Measurements from ENCODE around the gene IRF5.

IRF5 gene

GRCh38 chr7:128931965-128932861 lies 5.5 kb upstream of the IRF5 start (continued):
- no peak for TF ChIP-seq ZNF24 (tag by site-specific recombination; IDR thresholded peaks at IDR 0.05)

DNA sequence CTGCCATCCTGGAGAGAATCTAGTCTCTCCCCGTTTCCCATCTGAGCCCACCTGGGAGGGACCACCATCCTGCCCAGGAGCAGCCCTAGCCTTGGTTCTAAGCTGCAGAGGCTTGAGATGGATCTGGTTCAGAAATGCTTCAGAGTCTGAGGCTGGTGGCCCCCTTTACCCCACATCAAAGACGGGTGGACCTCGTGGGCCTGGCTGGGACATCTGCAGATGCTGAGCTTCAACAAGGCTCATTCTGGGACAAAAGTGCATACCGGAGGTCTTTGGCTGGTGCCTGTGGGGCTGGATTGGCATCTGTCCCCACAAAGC lies 4.9 kb upstream of the IRF5 start:
- Histone ChIP-seq H3K9me3 (ENCODE audit: control insufficient read depth, insufficient read depth, low read depth, low read length) (no peaks in the 10 kb centered on the region), H3K36me3 (ENCODE audit: control insufficient read depth in 2 of 2, insufficient read depth in 1 of 2, low read length in 2 of 2) (no peaks in the 10 kb centered on the region), H3K4me3 (ENCODE audit: low read depth, low read length) (no peak overlapping the region), H3K27ac (ENCODE audit: extremely low read depth, low read depth, low read length) (no peak overlapping the region), H3K4me1 (ENCODE audit: control insufficient read depth, insufficient read depth, low read length) (no peaks in the 10 kb centered on the region)
- TF ChIP-seq ZNF610 (tag by site-specific recombination; IDR thresholded peaks at IDR 0.05; ENCODE audit: borderline replicate concordance) (no peak), SCRT1 (tag by site-specific recombination; IDR thresholded peaks at IDR 0.05; ENCODE audit: borderline replicate concordance) (no peak), ZNF335 (tag by site-specific recombination; conservative IDR thresholded peaks at IDR 0.05) (no peak), ZNF16 (tag by site-specific recombination; IDR thresholded peaks at IDR 0.05; ENCODE audit: low read depth) (no peak), GLI4 (tag by site-specific recombination; IDR thresholded peaks at IDR 0.05) (no peak), ZNF169 (tag by site-specific recombination; IDR thresholded peaks at IDR 0.05) (no peak), ZNF561 (tag by site-specific recombination; IDR thresholded peaks at IDR 0.05; ENCODE audit: borderline replicate concordance) (no peak), SALL2 (tag by site-specific recombination; IDR thresholded peaks at IDR 0.05; ENCODE audit: borderline replicate concordance) (no peak), PRDM6 (tag by site-specific recombination; IDR thresholded peaks at IDR 0.05) (no peak), ZNF548 (tag by site-specific recombination; IDR thresholded peaks at IDR 0.05) (no peak), ZNF23 (tag by site-specific recombination; IDR thresholded peaks at IDR 0.05; ENCODE audit: borderline replicate concordance) (no peak)
- TF ChIP-seq, protein P1, sequence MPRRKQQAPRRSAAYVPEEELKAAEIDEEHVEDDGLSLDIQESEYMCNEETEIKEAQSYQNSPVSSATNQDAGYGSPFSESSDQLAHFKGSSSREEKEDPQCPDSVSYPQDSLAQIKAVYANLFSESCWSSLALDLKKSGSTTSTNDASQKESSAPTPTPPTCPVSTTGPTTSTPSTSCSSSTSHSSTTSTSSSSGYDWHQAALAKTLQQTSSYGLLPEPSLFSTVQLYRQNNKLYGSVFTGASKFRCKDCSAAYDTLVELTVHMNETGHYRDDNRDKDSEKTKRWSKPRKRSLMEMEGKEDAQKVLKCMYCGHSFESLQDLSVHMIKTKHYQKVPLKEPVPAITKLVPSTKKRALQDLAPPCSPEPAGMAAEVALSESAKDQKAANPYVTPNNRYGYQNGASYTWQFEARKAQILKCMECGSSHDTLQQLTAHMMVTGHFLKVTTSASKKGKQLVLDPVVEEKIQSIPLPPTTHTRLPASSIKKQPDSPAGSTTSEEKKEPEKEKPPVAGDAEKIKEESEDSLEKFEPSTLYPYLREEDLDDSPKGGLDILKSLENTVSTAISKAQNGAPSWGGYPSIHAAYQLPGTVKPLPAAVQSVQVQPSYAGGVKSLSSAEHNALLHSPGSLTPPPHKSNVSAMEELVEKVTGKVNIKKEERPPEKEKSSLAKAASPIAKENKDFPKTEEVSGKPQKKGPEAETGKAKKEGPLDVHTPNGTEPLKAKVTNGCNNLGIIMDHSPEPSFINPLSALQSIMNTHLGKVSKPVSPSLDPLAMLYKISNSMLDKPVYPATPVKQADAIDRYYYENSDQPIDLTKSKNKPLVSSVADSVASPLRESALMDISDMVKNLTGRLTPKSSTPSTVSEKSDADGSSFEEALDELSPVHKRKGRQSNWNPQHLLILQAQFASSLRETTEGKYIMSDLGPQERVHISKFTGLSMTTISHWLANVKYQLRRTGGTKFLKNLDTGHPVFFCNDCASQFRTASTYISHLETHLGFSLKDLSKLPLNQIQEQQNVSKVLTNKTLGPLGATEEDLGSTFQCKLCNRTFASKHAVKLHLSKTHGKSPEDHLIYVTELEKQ (tag by site-specific recombination; IDR thresholded peaks at IDR 0.05; ENCODE audit: borderline replicate concordance): no peak
- POLR2A ChIA-PET: no interaction called here
- CTCF ChIA-PET: interaction anchor here (1.2 to 1.5 kb wide), 2 partner anchors 34 to 159 kb away, joined by 4 read pairs; no protein-coding TSS in a partner anchor

DNA sequence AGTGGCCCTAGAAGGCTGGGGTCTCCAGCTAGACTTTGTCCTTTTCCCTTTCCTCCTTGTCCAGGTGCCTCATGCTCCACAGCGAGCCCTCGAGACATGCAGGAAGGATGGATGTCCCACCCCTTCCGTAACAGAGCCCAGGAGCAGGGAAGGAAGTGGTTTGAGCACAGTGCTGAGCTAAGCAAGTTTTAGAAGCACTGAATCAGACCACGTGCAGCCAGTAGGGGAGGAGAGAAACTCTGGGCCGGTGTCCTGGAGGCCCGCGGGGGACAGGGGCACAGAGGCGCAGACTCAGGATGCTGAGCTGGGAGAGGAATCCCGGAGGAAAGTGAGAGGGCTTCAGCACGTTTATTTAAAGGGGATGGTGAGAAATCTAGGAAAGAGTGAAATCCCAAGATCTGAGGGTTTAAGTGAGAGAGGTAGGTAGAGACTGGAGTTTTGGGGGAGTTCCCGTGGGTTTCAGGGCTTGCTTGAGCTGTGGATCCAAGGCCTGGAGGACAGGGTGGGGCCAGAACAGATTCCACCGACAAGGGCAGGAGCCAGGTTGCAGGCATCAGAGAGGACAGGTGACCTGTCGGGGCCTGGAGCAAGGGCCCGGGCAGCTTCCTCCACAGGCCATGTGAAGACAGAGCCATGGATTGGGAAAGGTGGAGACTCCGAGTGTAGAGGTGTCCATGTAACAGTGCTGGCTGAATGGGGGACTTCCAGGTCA lies 4.4 kb upstream of the IRF5 start:
- Histone ChIP-seq H3K36me3 (ENCODE audit: control insufficient read depth in 2 of 2, insufficient read depth in 1 of 2, low read length in 2 of 2) (no peaks in the 10 kb centered on the region), H3K4me1 (ENCODE audit: control insufficient read depth, insufficient read depth, low read length) (no peaks in the 10 kb centered on the region), H3K27ac (ENCODE audit: extremely low read depth, low read depth, low read length) (no peak overlapping the region), H3K9me3 (ENCODE audit: control insufficient read depth, insufficient read depth, low read depth, low read length) (no peaks in the 10 kb centered on the region), H3K4me3 (ENCODE audit: low read depth, low read length) (no peak overlapping the region)
- CTCF ChIA-PET: interaction anchor here (1.2 kb wide), 1 partner anchor 35 kb away, joined by 4 read pairs; no protein-coding TSS in a partner anchor
- TF ChIP-seq ZBTB17 (tag by site-specific recombination; IDR thresholded peaks at IDR 0.05): 0 out of 2 replicates have a peak, but pooled peaks have one; percentile 39
- peak; percentile 41; the same call in 1 of the 2 replicates for TF ChIP-seq ZNF335 (tag by site-specific recombination; conservative IDR thresholded peaks at IDR 0.05)
- TF ChIP-seq ZNF629 (tag by site-specific recombination; IDR thresholded peaks at IDR 0.05): no peak
- TF ChIP-seq ZNF202 (tag by site-specific recombination; IDR thresholded peaks at IDR 0.05; ENCODE audit: borderline replicate concordance): no peak
- TF ChIP-seq SALL2 (tag by site-specific recombination; IDR thresholded peaks at IDR 0.05; ENCODE audit: borderline replicate concordance): no peak
- no peak for TF ChIP-seq ZNF501 (tag by site-specific recombination; IDR thresholded peaks at IDR 0.05)
- no peak for TF ChIP-seq ZNF510 (tag by site-specific recombination; IDR thresholded peaks at IDR 0.05; ENCODE audit: insufficient replicate concordance)
- no peak for TF ChIP-seq SP7 (tag by site-specific recombination; IDR thresholded peaks at IDR 0.05)
- peak; percentile 75 for TF ChIP-seq ZNF600 (tag by site-specific recombination; IDR thresholded peaks at IDR 0.05)
- TF ChIP-seq ZNF645 (tag by site-specific recombination; IDR thresholded peaks at IDR 0.05): no peak
- POLR2A ChIA-PET: no interaction called here

Data from HEK293 (cell line).